Neural progenitor cell (in vitro differentiated cells): ENCODE measurements around the gene SH3GL2. TPM values are rescaled to one million over a fixed set of nuclear protein-coding genes. Genes with fewer than 3 reads are reported as not detected.
A peak's percentile ranks its signal among the peaks of the same experiment; 100 is the strongest.

Source experiments
- DNase-seq: peaks from one replicate; pipeline ENCODE4 v3.0.0-alpha.2; 2016; ENCODE audit warnings: low spot score
- H2AFZ ChIP-seq: fragments of 200-600 bp; sonication (generic); replicated peaks from 2 replicates; pipeline ENCODE4 v1.6.1; 2016; ENCODE audit warnings: antibody characterized with exemption
- H3F3A ChIP-seq: fragments of 200-600 bp; sonication (generic); 2 replicates; pipeline ENCODE4 v1.6.1; 2016; ENCODE audit warnings: antibody characterized with exemption, low read depth
- H3K27ac ChIP-seq: fragments of 200-600 bp; sonication (generic); 2 replicates; pipeline ENCODE4 v1.5.1; 2016; ENCODE audit warnings: mild to moderate bottlenecking
- H3K27me3 ChIP-seq: fragments of 200-600 bp; sonication (generic); 2 replicates; pipeline ENCODE4 v1.6.1; 2016; ENCODE audit warnings: mild to moderate bottlenecking, moderate library complexity
- H3K36me3 ChIP-seq: fragments of 200-600 bp; sonication (generic); 2 replicates; pipeline ENCODE4 v1.5.1; 2016
- H3K4me1 ChIP-seq: fragments of 200-600 bp; sonication (generic); 2 replicates; pipeline ENCODE4 v1.6.1; 2016; ENCODE audit warnings: mixed run types
- H3K4me2 ChIP-seq: fragments of 200-600 bp; sonication (generic); 2 replicates; pipeline ENCODE4 v1.6.1; 2016
- H3K4me3 ChIP-seq: fragments of 200-600 bp; sonication (generic); 2 replicates; pipeline ENCODE4 v1.5.1; 2016
- H3K79me2 ChIP-seq: fragments of 200-600 bp; sonication (generic); 2 replicates; pipeline ENCODE4 v1.6.1; 2016; ENCODE audit warnings: low read depth
- H3K9ac ChIP-seq: fragments of 200-600 bp; sonication (generic); 2 replicates; pipeline ENCODE4 v1.6.1; 2016
- H3K9me3 ChIP-seq: fragments of 200-600 bp; sonication (generic); 2 replicates; pipeline ENCODE4 v1.5.1; 2016; ENCODE audit warnings: low read depth
- H4K20me1 ChIP-seq: fragments of 200-600 bp; sonication (generic); 2 replicates; pipeline ENCODE4 v1.6.1; 2016; ENCODE audit warnings: low read depth
- H3K27ac Mint-ChIP-seq: 3 replicates; pipeline ENCODE4 v1.8.0; 2021; ENCODE audit warnings: mixed read lengths
- H3K27me3 Mint-ChIP-seq: 2 replicates; pipeline ENCODE4 v1.8.0; 2022; ENCODE audit warnings: low read depth, mild to moderate bottlenecking, inconsistent platforms, moderate library complexity, mixed read lengths; ENCODE audit not compliant: insufficient read depth
- H3K36me3 Mint-ChIP-seq: 3 replicates; pipeline ENCODE4 v1.8.0; 2021; ENCODE audit warnings: mixed read lengths
- H3K4me1 Mint-ChIP-seq: 3 replicates; pipeline ENCODE4 v1.8.0; 2021; ENCODE audit warnings: mixed read lengths
- H3K4me3 Mint-ChIP-seq: 3 replicates; pipeline ENCODE4 v1.8.0; 2021; ENCODE audit warnings: mild to moderate bottlenecking, moderate library complexity, mixed read lengths
- H3K9me3 Mint-ChIP-seq: 3 replicates; pipeline ENCODE4 v1.8.0; 2020; ENCODE audit warnings: mixed read lengths
- CTCF ChIP-seq: fragments of 200-600 bp; sonication (generic); IDR thresholded peaks from 2 replicates; pipeline ENCODE4 v1.5.1; 2017; ENCODE audit warnings: antibody characterized with exemption, mild to moderate bottlenecking
- EZH2 ChIP-seq: fragments of 200-600 bp; sonication (generic); IDR thresholded peaks from 2 replicates; pipeline ENCODE4 v1.6.1; 2017; ENCODE audit warnings: antibody characterized with exemption, mild to moderate bottlenecking, moderate library complexity
- EZH2phosphoT487 ChIP-seq: fragments of 200-600 bp; sonication (generic); IDR thresholded peaks from 2 replicates; pipeline ENCODE4 v1.6.1; 2017; ENCODE audit warnings: antibody characterized with exemption
- total RNA-seq: library from RNA; depleted of rRNA; stranded (reverse); fragments of >200 nt; gene quantifications from 2 replicates; pipeline ENCODE4 v1.2.3, GENCODE V29; 2015; ENCODE audit warnings: low replicate concordance

Gene SH3GL2
- total RNA-seq, 1 donor from 2014 or later: 1.6 TPM

- Histone ChIP-seq H2AFZ (no peak overlapping the region), H3K4me1 (peaks cover 31% of the 10 kb centered on the region), H3F3A (peaks cover 22% of the 10 kb centered on the region), H3K27me3 (no peaks in the 10 kb centered on the region), H3K9ac (no peak overlapping the region), H3K4me3 (no peak overlapping the region), H3K79me2 (no peaks in the 10 kb centered on the region), H4K20me1 (no peaks in the 10 kb centered on the region), H3K36me3 (no peaks in the 10 kb centered on the region), H3K27ac (no peak overlapping the region), H3K9me3 (no peaks in the 10 kb centered on the region), H3K4me2 (no peak overlapping the region)
- H3K27ac Mint-ChIP-seq: no peak overlapping the region
- H3K9me3 Mint-ChIP-seq: peaks cover 4% of the 10 kb centered on the region
- no peak for DNase-seq
- H3K4me1 Mint-ChIP-seq: peaks cover 13% of the 10 kb centered on the region
- H3K36me3 Mint-ChIP-seq: no peaks in the 10 kb centered on the region
- TF ChIP-seq EZH2 (no peak), CTCF (no peak), EZH2phosphoT487 (no peak)
- no peak overlapping the region for H3K4me3 Mint-ChIP-seq
- H3K27me3 Mint-ChIP-seq: no peaks in the 10 kb centered on the region
Measured at GRCh38 chr9:17816431-17817027, 237.7 kb downstream of the SH3GL2 start.

DNA sequence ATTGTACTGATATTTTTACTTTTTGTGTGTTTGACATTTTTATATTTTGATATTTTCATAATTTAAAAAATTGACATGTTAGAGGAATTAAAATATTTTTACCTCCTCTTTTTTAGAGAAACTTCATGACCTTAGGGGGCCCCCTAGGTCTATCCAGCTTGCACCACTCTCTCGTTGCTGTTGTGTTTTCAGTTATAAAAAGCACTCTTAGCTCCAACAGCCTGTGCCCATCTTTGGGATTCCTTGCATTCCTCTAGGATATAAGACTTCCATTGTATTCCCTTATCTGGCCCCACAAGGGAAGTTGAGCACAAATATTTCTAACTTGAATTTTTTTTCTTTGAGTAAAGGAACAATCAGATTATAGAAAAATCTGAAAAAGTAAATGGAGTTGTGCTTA, 245.3 kb downstream of the SH3GL2 start:
- Histone ChIP-seq H4K20me1 (no peaks in the 10 kb centered on the region), H3K4me3 (no peak overlapping the region), H3K36me3 (no peaks in the 10 kb centered on the region), H3K4me2 (no peak overlapping the region), H3F3A (no peaks in the 10 kb centered on the region), H3K9ac (no peak overlapping the region), H3K79me2 (no peaks in the 10 kb centered on the region), H3K27ac (no peak overlapping the region), H3K4me1 (peaks cover 6% of the 10 kb centered on the region), H3K9me3 (no peaks in the 10 kb centered on the region), H2AFZ (peak overlapping the region; percentile 44), H3K27me3 (no peaks in the 10 kb centered on the region)
- H3K27me3 Mint-ChIP-seq: peaks cover 2% of the 10 kb centered on the region
- no peaks in the 10 kb centered on the region for H3K36me3 Mint-ChIP-seq
- H3K27ac Mint-ChIP-seq: no peak overlapping the region
- H3K4me1 Mint-ChIP-seq: peaks cover 11% of the 10 kb centered on the region
- TF ChIP-seq CTCF (peak; percentile 29), EZH2 (no peak)
- peaks cover 4% of the 10 kb centered on the region for H3K9me3 Mint-ChIP-seq
- no peak overlapping the region for H3K4me3 Mint-ChIP-seq
- DNase-seq: peak; percentile 46

GRCh38 chr9:17824616-17825264, 245.9 kb downstream of the SH3GL2 start:
- H3K4me3 ChIP-seq: no peak overlapping the region
- no peak overlapping the region for H3K27ac Mint-ChIP-seq
- no peak overlapping the region for H3K4me2 ChIP-seq
- H3K9me3 ChIP-seq: no peaks in the 10 kb centered on the region
- no peak overlapping the region for H3K4me3 Mint-ChIP-seq
- H3K27me3 ChIP-seq: no peaks in the 10 kb centered on the region
- no peak overlapping the region for H3K9ac ChIP-seq
- H3K4me1 Mint-ChIP-seq: peaks cover 11% of the 10 kb centered on the region
- peaks cover 6% of the 10 kb centered on the region for H3K4me1 ChIP-seq
- peak overlapping the region; percentile 44 for H2AFZ ChIP-seq
- peaks cover 4% of the 10 kb centered on the region for H3K27me3 Mint-ChIP-seq
- H3K36me3 Mint-ChIP-seq: no peaks in the 10 kb centered on the region
- TF ChIP-seq CTCF (no peak), EZH2 (no peak), EZH2phosphoT487 (no peak)
- H3K27ac ChIP-seq: no peak overlapping the region
- no peak for DNase-seq
- no peaks in the 10 kb centered on the region for H3K79me2 ChIP-seq
- H3K9me3 Mint-ChIP-seq: peaks cover 4% of the 10 kb centered on the region
- no peaks in the 10 kb centered on the region for H3K36me3 ChIP-seq
- no peaks in the 10 kb centered on the region for H3F3A ChIP-seq
- no peaks in the 10 kb centered on the region for H4K20me1 ChIP-seq
